Activated CD8-positive, alpha-beta memory T cell treated with anti-CD3 and anti-CD28 coated beads, Interleukin-2, amount 50 U/mL, for 4 hours (primary cell): ENCODE results near the gene ITPKB.

Source experiments
- DNase-seq: peaks from one replicate; pipeline ENCODE4 v3.0.0-alpha.2; 2020

The ITPKB gene

DNA sequence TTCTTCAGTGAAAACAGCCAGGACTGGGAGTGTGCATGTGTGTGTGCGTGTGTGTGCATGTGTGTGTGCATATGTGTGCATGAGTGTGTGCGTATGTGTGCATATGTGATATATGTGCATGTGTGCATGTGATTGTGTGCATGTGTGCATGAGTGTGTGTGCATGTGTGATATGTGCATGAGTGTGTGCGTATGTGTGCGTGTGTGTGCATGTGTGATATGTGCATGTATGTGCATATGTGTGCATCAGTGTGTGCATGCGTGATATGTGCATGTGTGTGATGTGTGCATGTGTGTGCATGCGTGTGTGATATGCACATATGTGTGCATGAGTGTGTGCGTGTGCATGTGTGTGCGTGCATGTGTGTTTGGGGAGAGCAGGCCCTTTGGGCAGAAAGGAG is 89.8 kb downstream of the ITPKB start:
- DNase-seq: no peak

- no peak for DNase-seq
Observed at GRCh38 chr1:226648421-226648820, 90.7 kb downstream of the ITPKB start.

DNA sequence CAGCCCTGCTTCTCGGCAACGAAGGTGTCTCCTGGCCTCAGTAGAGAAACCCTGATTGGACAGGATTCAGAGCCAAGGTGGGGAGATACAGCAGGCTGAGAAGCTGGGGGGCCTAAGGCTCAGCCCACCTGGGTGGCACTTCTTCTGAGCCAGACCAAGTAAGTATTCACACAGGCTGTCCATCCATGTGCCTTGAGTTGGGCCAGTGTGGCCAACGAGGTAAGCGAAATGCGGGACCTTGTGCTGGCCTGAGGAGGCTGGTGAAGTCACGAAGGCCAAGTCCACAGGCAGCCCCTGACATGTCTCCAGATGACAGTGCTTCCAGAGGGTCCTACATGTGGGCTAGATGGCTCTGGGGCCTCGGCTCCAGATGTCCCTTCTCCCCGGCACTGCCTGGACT is 91.4 kb downstream of the ITPKB start:
- no peak for DNase-seq

DNA sequence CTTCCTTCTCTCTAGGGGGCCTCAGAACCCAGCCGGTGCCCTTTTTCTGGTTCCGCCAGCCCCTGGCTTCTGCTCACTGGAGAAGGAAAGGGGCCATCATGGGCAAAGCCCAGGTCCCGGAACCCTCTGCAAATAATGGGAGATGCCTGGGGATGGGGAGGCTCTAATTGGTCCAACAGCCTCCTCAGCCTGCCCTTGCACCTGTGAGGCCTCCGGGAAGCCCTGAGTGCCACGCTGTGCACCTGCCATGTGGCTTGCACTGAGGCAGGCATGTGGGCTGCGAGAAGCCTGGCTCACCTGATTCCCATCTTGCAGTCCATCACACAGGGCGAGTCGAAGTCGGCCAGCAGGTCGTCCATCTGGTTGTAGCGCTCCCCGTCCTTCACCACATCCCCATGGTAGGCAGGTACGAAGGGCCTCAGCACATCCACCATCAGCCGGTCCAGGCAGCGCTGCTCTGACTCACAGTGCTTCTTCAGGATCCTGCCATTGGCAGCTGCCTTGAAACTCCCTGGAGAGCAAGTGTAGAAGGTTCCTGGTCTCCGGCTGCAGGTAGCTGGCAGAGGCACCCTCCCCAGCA is 92.1 kb downstream of the ITPKB start:
- no peak for DNase-seq

DNA sequence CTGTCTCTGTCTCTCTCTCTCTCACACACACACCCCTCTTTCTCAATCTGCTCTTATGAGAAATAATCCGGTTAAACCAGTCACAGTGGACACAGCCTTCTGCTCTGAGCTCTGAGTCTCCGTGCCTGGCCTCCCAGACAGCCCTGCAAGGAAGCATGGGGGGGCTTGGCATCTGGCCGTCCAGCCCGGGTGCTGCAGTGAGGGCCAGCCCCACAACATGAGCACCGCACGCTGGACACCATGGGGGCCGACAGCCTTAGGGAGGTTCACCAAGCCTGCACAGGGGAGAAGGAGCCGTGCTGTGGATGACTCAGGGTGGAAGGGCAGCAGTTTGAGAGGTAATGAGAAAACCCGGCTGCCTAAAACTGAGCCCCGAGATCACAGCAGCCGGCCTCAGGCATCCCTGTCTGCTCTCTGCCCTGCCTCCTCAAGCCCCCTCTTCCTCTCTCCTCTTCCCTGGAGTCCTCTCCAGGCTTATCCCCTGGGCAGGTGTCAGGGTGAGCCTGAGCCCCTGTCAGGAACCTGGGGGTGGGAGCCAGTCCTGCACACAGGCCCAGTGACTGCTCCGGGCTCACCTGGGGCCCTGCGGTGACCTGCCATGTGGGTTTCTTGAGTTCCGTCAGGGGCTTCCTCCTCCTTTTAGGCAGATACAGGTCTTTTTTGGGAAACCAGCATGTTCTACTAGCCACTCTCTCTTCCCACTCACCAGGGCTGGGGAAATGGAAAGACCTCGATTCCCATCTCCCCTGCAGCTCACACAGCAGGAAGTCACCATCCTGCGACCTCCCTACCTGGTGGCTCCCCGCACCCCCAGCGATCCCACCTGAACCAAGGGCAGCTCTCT is 92.8 kb downstream of the ITPKB start:
- DNase-seq: no peak

GRCh38 chr1:226645279-226645976 is 93.7 kb downstream of the ITPKB start:
- DNase-seq: no peak

- DNase-seq: peak; percentile 47
Observed at GRCh38 chr1:226644541-226645176, 94.4 kb downstream of the ITPKB start.

GRCh38 chr1:226643611-226644540 is 95.2 kb downstream of the ITPKB start:
- DNase-seq: no peak

DNA sequence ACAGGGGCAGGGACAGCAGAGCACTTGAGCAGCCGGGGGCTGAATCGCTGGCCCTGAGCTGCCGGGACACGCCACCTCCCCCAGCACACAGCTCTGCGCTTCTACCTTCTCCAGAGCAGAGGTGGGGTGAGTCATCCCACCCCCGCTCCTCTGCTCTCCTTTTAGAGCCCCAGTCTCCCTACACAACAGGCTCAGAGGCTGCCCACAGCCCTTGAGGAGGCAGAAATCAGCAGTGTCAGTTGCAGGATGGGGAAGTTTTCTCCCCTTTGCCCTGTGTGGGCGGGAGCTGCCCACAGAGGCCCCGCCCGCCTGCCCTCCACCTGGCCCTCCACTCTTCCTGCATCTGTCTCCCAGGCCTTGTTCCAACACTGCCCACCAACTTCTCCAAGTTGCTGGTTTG is 95.9 kb downstream of the ITPKB start:
- DNase-seq: peak; percentile 76

- DNase-seq: no peak
Observed at GRCh38 chr1:226642421-226642820, 96.7 kb downstream of the ITPKB start.

DNA sequence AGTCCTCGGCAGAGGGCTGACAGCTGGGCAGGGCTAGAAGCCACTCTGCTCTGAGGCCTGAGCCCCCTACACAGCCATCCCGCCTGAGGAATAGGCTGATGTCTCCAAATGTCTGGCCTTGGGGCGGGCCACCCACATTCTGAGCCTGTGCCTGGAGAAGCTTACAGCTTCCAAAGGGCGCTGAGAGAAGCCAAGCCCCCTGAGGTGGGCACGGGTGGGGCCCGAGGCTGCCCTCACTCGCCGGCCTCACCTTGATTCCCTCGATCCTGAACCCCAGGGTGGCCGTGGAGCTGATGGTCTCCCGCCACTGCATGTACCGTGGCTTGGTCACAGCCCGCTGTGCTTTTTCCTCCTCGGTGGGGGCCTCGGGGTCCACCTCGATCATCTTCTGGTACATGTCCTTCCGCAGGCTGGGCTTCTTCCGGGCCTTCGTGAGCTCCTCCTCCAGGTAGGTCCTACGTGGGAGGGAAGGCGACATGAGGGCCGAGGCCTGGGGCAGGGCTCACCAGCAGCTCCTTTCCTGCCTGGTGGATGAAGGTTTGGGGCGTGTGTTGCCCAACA is 97.3 kb downstream of the ITPKB start:
- DNase-seq: no peak

GRCh38 chr1:226640321-226641136 is 98.6 kb downstream of the ITPKB start:
- no peak for DNase-seq

GRCh38 chr1:226639631-226640061 is 99.4 kb downstream of the ITPKB start:
- no peak for DNase-seq

DNA sequence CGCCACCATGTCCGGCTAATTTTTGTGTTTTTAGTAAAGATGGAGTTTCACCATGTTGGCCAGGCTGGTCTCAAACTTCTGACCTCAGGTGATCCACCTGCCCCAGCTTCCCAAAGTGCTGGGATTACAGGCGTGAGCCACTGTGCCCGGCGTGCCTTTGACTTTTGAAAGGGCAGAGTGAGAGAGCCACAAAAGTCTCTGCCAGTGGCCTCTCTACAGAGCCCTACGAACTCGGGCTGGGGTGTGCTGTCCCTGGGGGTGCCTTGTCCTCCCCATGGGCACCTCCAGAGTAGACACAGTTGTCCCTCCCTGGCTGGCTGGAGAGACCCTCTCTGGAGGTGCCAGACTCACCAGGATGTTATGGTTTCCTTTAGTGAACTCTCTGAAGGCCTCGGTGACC is 99.9 kb downstream of the ITPKB start:
- peak; percentile 10 for DNase-seq

- DNase-seq: peak; percentile 8
Observed at GRCh38 chr1:226638608-226639007, 100.5 kb downstream of the ITPKB start.

- peak; percentile 11 for DNase-seq
Observed at GRCh38 chr1:226638001-226638601, 101.0 kb downstream of the ITPKB start.

DNA sequence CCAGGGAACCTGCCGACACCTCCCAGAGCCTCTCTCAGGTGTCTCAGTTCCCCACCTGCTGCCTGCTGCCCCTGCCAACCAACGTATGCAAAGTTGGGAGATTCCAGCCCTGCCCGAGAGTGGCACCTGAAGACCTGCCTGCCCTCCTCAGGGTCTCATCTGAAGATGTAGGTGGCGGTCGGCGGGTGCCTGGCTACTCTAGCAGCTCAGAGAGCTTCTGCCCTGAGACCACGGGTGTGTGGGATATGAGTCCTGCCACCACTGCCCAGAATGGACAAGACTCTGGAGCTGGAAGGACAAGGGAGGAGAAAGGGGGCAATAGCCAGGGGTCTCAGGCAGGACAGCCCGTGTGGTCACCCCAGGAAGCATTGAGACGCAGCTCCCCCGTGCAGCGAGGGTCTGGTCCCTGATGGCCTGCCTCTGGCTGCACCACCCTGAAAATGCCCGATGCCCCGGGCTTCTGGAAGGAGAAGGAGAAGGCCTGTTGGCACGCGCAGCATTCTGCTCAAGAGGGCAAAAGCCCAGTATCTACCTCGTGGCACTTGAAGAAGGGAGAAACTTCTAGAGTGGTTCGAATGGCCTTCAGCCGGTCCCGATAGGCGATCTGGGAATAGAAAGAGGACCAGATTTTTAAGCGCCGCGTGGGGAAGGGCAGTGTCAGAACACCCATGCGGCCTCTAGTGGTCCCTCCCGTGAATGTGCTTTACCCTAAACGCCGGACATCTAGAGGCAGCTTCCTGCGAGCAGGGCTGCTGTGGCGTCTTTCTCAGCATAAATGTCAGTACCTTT is 101.7 kb downstream of the ITPKB start:
- DNase-seq: peak; percentile 15

DNA sequence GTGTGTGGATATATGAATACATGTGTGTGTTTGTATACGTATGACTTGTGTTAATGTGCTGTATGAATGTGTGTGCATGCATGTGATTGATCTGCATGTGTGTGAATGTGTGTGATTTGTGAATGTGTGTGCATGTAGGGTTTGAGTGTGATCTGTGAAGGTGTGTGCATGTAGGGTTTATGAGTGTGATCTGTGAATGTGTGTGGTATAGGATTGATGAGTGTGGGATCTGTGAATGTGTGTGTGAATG is 102.3 kb downstream of the ITPKB start:
- no peak for DNase-seq

GRCh38 chr1:226635456-226635941 is 103.6 kb downstream of the ITPKB start:
- DNase-seq: peak; percentile 47
